Pancreas (tissue), 10 donors: ENCODE results near the gene C1orf56. TPM values are rescaled to one million over a fixed set of nuclear protein-coding genes. Genes with fewer than 3 reads are reported as not detected.

Experiments
- ATAC-seq, 4 donors: fragments of 200-7000 bp; cut with Tn5 transposase; one replicate each; pipeline versions ENCODE4 v1.8.0 to v1.9.1; 2020; ENCODE audit warnings: mild to moderate bottlenecking in 4 of 4, moderate library complexity in 4 of 4
- DNase-seq, 6 donors: peaks; one replicate each; pipeline ENCODE4 v3.0.0-alpha.2; 2020
- FAIRE-seq: peaks from 2 replicates; lab custom pipeline; 2012; peaks lifted over from hg19 to GRCh38; lab: Jason Lieb, UNC
- H3K27ac ChIP-seq, 4 donors: fragments of 200-600 bp; sonication (generic); 1 replicate in 3 of 4; 2 replicates in 1 of 4; pipeline versions ENCODE4 v1.5.0 to v1.8.0; 2020
- H3K27me3 ChIP-seq, 4 donors: fragments of 200-600 bp; one replicate each; pipeline ENCODE4 v1.8.0; 2021
- H3K36me3 ChIP-seq, 3 donors: fragments of 200-600 bp; sonication (generic) in 1 of 3; one replicate each; pipeline versions ENCODE4 v1.5.0 to v1.8.0; 2020 to 2021
- H3K4me1 ChIP-seq, 3 donors: fragments of 200-600 bp; one replicate each; pipeline ENCODE4 v1.8.0; 2021
- H3K4me3 ChIP-seq, 4 donors: fragments of 200-600 bp; sonication (generic) in 2 of 4; one replicate each; pipeline versions ENCODE4 v1.5.0 to v1.8.0; 2020 to 2021
- H3K9me3 ChIP-seq, 4 donors: fragments of 200-600 bp; one replicate each; pipeline ENCODE4 v1.8.0; 2021
- whole genome bisulfite sequencing, 2 donors: extraction: QIAGEN DNeasy Blood & Tissue Kit; methylation state at CpG; one replicate each; pipeline ENCODE4 v1.1.7; 2013; 5-methylcytosine and 5-hydroxymethylcytosine counted together
- intact Hi-C, 3 donors: fragments of 100-400 bp; cut with DNase I; formaldehyde crosslinking; loops; one replicate each; pipeline versions ENCODE4 v1.11.1 to v1.14.2; 2022
- polyA plus RNA-seq, 2 donors: library from polyadenylated mRNA; stranded (reverse); fragments of 200-250 nt; gene quantifications; one replicate each; pipeline ENCODE4 v1.2.3, GENCODE V29; 2013
- total RNA-seq, 6 donors: library from RNA; stranded (reverse); fragmentation: NEBNext Ultra II Directional in 4 of 6; extraction: Animal tissue kit (Norgen Biotek cat#: 25700) in 4 of 6; gene quantifications; one replicate each; pipeline versions ENCODE4 v1.2.1 to v1.2.4, GENCODE V29; 2021 to 2023
- TF ChIP-seq, protein P1 (sequence below), 4 donors: fragments of 200-600 bp; sonication (generic) in 3 of 4; IDR thresholded peaks; one replicate each; pipeline versions ENCODE4 v1.5.0 to v1.8.0; 2021; ENCODE audit warnings: antibody characterized with exemption in 4 of 4
- donor health status: healthy with polysubstance abuse.
- donor health status: DM: no; HTN: no; CAD: no; lungs with moderate emphysema.
- donor health status: DM: no; HTN: no; CAD: no.
- donor health status: control.
- donor health status: control.
- donor health status: Bipolar disorder and iron deficiency.
- donor health status: DM: yes; HTN: yes; CAD: no.
- donor health status: DM: no; HTN: no; CAD: no.
- donor health status: DM: no; HTN: no; CAD: no.
- donor health status: DM: yes; HTN: yes; CAD: no.

The C1orf56 gene
- total and polyA plus RNA-seq, 8 donors = 2.6 to 4.8 (median 3.2) TPM

DNA sequence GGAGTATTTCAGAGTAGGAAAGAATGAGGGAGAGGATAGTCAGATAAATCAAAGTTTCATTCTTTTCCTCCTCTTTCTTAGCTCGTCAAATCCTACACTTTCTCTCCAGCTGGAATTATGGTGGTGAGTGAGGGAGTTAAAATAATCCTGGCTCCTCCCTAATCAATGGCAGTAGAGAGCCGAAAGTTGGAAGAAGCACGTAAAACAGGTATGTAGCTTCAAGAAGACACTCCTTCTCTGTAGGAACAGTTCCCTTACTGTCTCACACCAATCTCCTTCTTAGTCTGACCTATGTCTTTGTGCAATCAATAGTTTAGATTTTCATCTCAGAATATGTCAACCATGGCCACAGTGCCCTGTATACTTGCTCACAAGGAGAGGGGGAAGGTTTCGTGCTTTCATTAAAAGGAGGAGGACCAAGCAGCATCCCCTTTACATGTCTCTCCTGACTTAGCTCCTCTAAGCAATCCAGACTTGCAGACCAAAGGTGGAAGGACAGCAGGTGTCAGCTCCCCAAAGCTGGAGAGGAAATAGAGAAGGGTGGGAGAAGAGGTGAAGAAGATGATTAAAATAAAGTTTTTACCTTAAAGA is 41.7 kb upstream of the C1orf56 start:
- peaks cover 10 to 43% (median 17%) of the 10 kb centered on the region in 3 donors for H3K4me1 ChIP-seq

GRCh38 chr1:151006327-151007052 is 41.1 kb upstream of the C1orf56 start, which contains the start of gene MINDY1:
MINDY1 (minus strand) TSS chr1:151006902; CDS start chr1:151002617, 4,285 bp downstream.
- Histone ChIP-seq H3K36me3 (peaks cover 0 to 9% (median 3%) of the 10 kb centered on the region in 3 donors), H3K27me3 (no peaks in the 10 kb centered on the region), H3K27ac (peak within 1 kb of the TSS; percentile 78 to 94 (median 81)), H3K9me3 (no peaks in the 10 kb centered on the region), H3K4me1 (peaks cover 10 to 43% (median 17%) of the 10 kb centered on the region in 3 donors), H3K4me3 (peak within 1 kb of the TSS; percentile 37 to 69 (median 60))
- intact Hi-C loops = no loop called here
- TF ChIP-seq, protein P1, sequence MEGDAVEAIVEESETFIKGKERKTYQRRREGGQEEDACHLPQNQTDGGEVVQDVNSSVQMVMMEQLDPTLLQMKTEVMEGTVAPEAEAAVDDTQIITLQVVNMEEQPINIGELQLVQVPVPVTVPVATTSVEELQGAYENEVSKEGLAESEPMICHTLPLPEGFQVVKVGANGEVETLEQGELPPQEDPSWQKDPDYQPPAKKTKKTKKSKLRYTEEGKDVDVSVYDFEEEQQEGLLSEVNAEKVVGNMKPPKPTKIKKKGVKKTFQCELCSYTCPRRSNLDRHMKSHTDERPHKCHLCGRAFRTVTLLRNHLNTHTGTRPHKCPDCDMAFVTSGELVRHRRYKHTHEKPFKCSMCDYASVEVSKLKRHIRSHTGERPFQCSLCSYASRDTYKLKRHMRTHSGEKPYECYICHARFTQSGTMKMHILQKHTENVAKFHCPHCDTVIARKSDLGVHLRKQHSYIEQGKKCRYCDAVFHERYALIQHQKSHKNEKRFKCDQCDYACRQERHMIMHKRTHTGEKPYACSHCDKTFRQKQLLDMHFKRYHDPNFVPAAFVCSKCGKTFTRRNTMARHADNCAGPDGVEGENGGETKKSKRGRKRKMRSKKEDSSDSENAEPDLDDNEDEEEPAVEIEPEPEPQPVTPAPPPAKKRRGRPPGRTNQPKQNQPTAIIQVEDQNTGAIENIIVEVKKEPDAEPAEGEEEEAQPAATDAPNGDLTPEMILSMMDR (IDR thresholded peaks at IDR 0.05) = peak in 2 of 4 donors; percentile 12 to 13
- DNase-seq = peak; percentile 64 to 82 (median 74)
- 0 to 1% methylated on average over 18 of the region's 18 CpGs for WGBS, 2 donors
- ATAC-seq = peak; percentile 57 to 74 (median 72)
- no peak for FAIRE-seq

More for the DNA sequence above, 41.7 kb upstream of the C1orf56 start:
- intact Hi-C loops = no loop called here
- Histone ChIP-seq H3K4me3 (peak overlapping the region; percentile 37 to 69 (median 60)), H3K27me3 (no peaks in the 10 kb centered on the region), H3K9me3 (no peaks in the 10 kb centered on the region), H3K36me3 (peaks cover 0 to 14% (median 6%) of the 10 kb centered on the region in 3 donors), H3K27ac (peak overlapping the region; percentile 78 to 94 (median 81))
- WGBS, 2 donors = 0 to 3% methylated on average over 4 of the region's 4 CpGs
- DNase-seq (no peak), ATAC-seq (peak in 3 of 4 donors; percentile 0 to 1 (median 1)), FAIRE-seq (no peak)
- TF ChIP-seq, protein P1 (IDR thresholded peaks at IDR 0.05) = no peak

- DNase-seq (no peak), ATAC-seq (no peak), FAIRE-seq (no peak)
- 6 to 8% methylated on average over 4 of the region's 4 CpGs for WGBS, 2 donors
- Histone ChIP-seq H3K36me3 (no peaks in the 10 kb centered on the region), H3K4me3 (peak overlapping the region in 2 of 4 donors; percentile 56 to 67), H3K27me3 (no peaks in the 10 kb centered on the region), H3K27ac (peak overlapping the region; percentile 46 to 94 (median 80)), H3K4me1 (peaks cover 10 to 38% (median 19%) of the 10 kb centered on the region in 3 donors), H3K9me3 (no peaks in the 10 kb centered on the region)
- TF ChIP-seq, protein P1 (IDR thresholded peaks at IDR 0.05) = no peak
- intact Hi-C loops = no loop called here
These were observed 39.7 kb upstream of the C1orf56 start for GRCh38 chr1:151007853-151008243.

GRCh38 chr1:151008244-151009205 is 39.0 kb upstream of the C1orf56 start, which contains the start of gene PRUNE1:
PRUNE1 (plus strand) TSS chr1:151008449; CDS start chr1:151008633, 184 bp downstream.
- Histone ChIP-seq H3K27me3 (no peaks in the 10 kb centered on the region), H3K4me3 (peak within 1 kb of the TSS; percentile 31 to 67 (median 60)), H3K9me3 (no peaks in the 10 kb centered on the region), H3K4me1 (peaks cover 10 to 36% (median 21%) of the 10 kb centered on the region in 3 donors), H3K36me3 (no peaks in the 10 kb centered on the region), H3K27ac (peak within 1 kb of the TSS; percentile 78 to 94 (median 81))
- intact Hi-C loops = no loop called here
- DNase-seq = peak; percentile 95 to 99 (median 98)
- WGBS, 2 donors = 0 to 1% methylated on average over 69 of the region's 69 CpGs
- TF ChIP-seq, protein P1 (IDR thresholded peaks at IDR 0.05) = peak in 1 of 4 donors; percentile 12
- peak; percentile 54 for FAIRE-seq
- ATAC-seq = peak; percentile 85 to 92 (median 90)
